Stimulated activated CD8-positive, alpha-beta memory T cell treated with anti-CD3 and anti-CD28 coated beads, Interleukin-4, amount 100 ng/mL, for 1 hour (primary cell): ENCODE data around the gene FARS2.

Experiments used
- DNase-seq, 2 donors: peaks; one replicate each; pipeline ENCODE4 v3.0.0-alpha.2; 2020; ENCODE audit warnings: low read depth in 2 of 2, low spot score in 1 of 2

Gene FARS2

GRCh38 chr6:5461365-5461764 is 200.1 kb downstream of the FARS2 start:
- no peak for DNase-seq

GRCh38 chr6:5462856-5463255 is 201.5 kb downstream of the FARS2 start:
- no peak for DNase-seq

DNA sequence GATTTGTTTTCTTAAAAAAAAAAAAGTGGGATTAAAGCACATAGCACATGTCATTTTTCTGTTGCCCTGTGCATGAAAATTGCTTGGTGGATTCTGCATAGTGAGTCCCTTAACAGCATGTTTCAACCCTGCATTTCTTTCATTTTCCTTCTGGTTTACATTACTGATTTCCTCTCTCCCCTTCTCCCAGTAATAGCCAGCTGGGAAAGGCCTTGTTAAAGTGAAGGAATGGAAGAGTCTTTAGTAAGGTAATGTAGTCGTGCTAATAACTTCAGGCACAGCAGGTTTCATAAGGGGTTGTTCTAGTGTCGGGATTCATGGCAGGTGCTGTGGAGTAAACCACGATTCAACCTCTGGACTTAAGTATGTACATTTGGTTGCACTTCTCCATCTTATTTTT is 202.4 kb downstream of the FARS2 start:
- DNase-seq: no peak

DNA sequence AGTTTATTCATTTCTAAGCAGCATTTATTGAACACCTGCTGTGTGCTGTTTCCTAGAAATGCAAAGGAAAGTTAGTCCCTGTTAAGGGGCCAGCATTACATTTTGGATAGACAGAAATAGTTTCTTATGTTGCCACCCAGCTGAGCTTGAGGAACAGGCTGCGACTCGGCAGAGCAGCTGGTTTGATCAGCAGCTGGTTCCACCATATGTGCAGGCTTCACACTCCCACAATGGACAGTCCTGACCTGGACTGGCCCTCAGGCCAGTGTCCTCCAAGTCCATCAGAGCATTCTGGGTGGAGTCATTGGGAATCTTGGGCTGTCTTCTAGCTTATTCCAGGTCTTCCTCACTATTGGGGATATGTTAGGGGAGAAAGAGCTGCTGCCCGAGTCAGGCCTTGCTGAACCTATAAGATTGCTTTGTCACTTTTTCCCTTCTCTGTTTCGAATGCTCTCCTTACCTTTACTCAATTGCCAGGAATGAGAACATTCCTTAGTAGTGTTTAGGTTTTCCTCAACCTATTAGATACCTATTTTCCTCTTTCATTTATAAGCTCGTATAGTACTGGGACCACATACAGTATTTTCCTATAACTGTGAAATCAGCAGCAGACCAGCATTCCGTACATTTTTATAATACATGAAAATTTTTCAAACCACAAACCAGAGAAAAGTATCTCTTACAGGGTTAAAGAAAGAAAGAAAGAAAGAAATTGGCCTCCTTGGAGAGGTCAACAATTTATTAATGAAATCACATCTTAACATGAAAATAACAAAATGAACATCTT is 203.0 kb downstream of the FARS2 start:
- no peak for DNase-seq

DNA sequence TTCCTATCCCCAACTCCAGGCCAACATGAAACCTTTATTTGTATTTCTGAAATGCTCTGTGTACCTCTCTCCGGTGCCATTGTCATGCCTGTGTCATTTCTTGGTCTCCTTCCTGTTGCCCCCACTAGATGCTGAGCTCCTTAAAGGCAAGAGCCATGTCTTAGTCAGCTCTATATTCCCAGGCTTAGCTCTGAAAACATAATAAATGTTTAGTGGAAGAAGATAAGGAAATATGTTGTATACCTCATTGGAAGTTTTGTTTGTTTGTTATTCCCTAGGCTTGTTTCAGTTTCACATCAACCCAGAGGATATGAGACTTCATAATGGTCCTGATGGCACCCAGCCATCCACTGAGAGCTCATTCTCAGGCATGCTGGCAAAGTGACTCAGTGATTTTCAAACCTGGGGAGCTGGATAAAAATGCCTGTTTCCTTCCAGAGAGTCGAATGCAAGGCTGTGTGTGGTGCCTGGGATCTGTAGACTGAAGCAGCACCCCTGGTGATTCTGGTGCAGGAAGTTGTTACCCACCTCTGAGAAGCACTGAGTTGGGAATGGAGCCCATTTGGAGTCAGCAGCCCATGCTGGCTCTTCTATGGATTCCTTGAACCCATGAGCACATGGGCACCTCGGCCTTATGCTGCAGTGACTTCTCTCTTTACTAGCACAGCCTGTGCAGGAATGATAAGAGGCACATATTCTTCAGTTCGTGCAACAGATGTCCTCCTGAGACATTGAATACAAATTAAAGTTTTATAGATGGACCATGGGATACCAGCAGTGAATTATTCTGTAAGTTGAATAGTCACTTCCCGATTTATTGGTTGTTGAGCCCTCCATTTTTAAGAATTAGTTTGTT is 205.2 kb downstream of the FARS2 start:
- no peak for DNase-seq

- no peak for DNase-seq
These were observed 207.3 kb downstream of the FARS2 start for GRCh38 chr6:5468586-5468985.

DNA sequence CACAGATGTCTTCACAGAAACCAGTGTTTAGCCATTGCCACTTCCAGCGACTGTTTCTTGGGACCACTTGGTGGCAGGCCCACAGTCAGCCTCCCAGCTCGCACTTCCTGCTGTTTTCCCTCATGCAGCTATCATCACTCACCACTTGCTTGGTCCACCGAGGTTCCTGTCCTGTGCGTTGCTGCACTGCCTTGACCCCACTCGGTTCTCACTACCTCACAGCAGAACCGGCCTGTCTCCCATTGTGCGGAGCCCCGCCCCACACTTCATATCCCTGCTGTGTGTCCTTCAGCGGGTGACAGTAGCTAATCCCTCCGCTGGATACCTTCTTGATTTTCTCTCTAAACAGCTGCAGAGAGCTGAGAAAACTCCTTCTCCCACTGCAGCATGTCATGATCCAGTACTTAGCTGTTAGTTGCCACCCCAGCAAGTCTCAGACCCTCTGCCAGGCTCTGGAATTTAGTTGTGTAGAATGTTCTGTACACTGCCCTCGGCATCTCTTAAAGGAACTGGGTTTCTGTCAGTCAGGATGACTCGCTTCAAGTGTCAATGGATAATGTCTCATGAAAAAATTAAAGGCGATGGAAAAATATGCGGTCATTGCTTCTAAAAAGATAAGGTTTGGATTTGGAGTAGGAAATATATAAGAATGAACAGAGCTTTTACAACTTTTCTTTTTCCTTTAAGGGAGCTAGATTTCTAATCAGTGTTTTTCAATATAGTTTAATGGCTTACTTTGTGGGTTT is 208.0 kb downstream of the FARS2 start:
- DNase-seq: no peak

- DNase-seq: peak; percentile 22 to 25
These were observed 209.7 kb downstream of the FARS2 start for GRCh38 chr6:5471044-5471443.

DNA sequence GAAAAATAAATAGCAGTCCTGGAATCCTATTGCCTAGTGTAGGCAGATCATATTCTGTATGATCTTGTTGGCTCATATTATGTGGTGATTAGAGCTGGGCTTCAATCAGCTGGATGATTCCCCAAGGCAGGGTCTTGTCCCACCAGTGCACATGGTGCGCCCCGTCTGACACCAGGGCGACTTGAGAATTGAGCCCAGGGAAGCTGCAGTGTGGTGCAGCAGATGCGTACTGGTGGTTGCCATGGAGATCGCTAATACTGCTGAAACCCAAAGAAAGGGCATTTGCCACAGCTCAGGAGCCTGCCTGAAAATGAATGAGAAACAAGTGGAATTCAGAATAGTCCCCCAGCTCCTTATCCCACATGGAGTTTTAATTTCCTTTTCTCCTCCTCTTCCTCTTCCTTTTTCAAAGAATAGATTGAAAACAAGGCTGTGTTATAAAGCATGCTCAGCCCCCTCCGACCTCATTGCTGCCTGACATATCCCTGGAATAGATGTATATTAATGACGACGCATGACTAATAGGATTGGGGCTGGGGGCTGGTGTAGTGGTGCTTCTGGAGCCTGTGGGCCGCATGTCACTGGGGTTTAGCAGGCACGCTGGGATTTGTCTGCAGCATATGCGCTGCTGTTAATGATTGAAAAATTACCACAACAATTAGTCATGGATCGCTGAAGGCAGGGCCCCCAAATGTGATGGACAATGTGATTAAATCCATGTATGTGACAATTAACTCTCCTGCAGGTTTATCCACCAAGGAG is 210.5 kb downstream of the FARS2 start:
- DNase-seq: no peak

- DNase-seq: no peak
These were observed 211.3 kb downstream of the FARS2 start for GRCh38 chr6:5472571-5472970.

GRCh38 chr6:5475779-5476178 is 214.5 kb downstream of the FARS2 start:
- no peak for DNase-seq

- DNase-seq: no peak
These were observed 217.1 kb downstream of the FARS2 start for GRCh38 chr6:5478380-5478779.

DNA sequence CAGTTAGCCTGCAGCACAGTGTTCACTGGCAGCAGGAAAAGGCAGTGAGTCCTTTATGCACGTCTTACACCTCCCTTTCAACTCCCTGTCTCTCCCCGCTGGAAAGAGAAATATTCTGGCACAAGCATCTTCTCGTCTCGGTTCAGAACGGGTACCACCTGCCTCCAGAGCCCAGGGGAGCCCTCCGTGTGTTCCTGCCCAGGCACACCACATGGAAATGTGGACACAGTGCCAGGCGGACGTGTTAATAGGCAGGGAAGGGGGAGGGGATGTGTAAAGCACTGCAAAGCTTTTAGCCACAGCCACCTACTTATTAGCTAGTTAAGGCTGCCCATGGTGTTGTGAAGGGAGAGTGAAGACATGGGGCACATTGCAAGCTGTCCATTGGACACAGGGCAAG is 219.7 kb downstream of the FARS2 start:
- DNase-seq: no peak

DNA sequence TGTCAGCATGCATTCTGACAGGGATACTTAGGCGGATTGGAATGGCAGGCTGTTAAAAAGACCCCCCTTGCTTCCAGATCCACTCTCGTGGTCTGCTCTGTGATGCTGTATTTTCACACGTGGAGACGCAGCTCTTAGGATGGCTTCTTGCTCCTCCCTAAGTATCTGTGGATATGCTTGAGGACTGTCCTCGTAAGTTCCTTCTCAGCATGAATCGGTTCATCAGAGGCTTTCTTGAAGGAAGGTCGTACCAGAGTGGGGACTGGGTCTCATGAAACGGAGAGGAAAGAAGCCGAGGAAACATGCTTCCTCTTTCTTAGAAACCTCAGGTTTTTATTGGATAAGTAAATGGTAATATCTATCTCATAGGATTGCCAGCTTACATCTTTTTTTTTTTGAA is 220.4 kb downstream of the FARS2 start:
- no peak for DNase-seq

- DNase-seq: no peak
These were observed 221.3 kb downstream of the FARS2 start for GRCh38 chr6:5482619-5483018.

- no peak for DNase-seq
These were observed 223.4 kb downstream of the FARS2 start for GRCh38 chr6:5484692-5485091.

GRCh38 chr6:5486214-5486613 is 224.9 kb downstream of the FARS2 start:
- no peak for DNase-seq

DNA sequence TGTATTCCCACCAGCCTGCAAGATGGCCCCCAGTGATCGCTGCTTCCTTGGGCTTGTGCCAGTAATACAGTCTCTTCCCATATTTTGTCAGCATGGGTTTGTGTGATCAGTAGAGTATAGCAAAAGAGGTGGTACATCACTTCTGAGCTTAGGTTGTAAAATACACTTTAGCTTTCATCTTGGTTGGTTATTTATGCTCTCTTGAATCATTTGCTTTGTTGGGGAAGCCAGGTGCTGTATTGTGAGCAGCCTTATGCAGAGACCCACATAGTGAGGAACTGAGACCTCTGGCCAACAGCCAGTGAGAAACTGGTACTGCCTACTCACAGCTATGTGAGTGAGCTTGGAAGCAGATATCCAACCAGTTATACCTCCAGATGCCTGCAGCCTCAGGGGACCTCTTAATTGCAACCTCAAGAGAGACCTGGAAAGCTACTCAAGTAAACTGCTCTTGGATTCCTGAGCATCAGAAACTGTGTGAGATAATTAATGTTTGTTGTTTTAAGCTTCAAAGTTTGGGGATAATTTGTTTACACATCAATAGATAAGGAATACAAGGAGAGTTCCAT is 229.3 kb downstream of the FARS2 start:
- DNase-seq: no peak

- DNase-seq: no peak
These were observed 231.0 kb downstream of the FARS2 start for GRCh38 chr6:5492356-5492755.

GRCh38 chr6:5493806-5494205 is 232.5 kb downstream of the FARS2 start:
- DNase-seq: no peak
